GM21619 (cell line): Measurements from ENCODE around the gene FKBP3.
A peak's percentile ranks its signal among the peaks of the same experiment; 100 is the strongest.
"Not testable (repeated sequence)": the region's sequence is repeated elsewhere in the genome, so short reads cannot be mapped to it uniquely, and the experiment has no call there.

Source experiments
- ATAC-seq: cut with Tn5 transposase; IDR thresholded peaks from one replicate; pipeline ENCODE4 v1.9.1; 2021; ENCODE audit not compliant: unreplicated experiment

Gene FKBP3

DNA sequence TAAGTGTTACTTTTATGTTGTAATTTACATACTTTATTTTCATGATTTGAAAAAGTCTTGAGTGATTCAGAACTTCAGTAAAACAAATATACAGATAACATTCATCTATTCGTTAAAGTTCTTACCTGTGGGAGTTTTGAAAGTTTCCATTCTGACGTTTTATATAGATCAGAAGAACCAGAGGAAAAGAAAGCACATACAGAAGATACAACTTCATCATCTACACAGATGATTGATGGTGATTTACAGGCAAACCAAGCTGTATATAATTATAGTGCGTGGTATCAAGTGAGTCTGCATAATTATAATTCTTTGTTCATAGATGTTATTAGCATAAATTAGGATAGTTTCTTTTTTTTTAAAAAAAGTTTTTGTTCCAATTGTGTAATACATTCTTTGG, 20.0 kb downstream of the FKBP3 start:
- ATAC-seq: no peak

DNA sequence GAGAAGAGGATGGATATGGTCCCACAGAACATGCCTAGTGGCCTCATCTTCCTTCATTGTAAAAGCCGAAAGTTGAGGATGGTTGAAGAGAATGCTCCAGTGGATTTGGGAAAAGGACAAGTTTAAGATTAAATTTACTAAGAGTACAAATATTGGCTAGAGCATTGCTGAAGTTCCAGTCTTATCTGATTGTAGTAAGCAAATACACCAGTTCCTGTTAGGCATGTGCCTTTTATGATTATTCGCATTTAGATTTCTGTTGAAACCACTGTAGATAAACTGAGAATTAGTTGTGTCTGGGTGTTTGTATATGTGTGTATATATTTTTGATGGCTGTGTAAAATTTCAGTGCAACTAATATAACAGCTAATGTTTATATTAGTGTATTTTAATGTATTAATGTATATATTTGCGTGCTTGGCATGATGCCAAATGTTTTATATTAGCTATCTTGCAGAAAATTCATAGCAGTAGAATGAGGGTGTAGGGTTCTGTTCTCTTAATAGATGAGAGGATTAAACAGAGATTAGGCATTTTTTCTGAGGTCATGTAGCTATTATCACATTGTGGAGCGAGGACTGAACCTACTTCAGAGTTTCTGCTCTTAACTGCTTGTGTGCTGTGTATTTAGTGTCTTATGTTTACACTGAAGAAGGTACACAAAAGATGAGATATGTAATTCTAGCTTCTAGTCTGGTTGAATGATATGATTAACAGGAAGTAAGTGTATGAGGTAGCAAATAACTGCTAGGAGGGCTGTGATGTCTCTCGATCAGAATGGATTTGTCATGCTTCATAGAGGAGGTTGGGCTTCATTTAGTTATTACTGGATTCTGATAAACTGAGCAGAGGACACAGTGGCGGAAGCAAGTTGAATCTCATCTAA, 21.1 kb downstream of the FKBP3 start:
- no peak for ATAC-seq

DNA sequence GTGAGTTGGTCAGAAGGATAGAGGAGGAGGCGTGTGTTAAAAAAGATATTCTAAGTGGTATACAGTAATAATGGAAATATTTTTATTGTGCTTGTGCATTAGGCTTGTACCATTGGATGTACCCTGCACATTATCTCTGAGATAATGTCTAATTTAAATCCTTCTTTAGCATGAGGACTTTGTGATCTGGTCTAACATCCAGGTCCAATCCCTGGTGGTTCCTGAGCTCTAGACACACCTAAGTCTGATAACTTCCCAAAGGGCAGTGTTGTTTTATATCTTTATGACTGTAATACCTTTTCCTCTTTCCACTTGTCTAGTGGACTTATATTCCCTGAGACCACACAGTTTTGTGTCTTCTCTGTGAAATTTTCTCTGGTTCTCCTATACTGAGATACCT, 29.7 kb downstream of the FKBP3 start:
- ATAC-seq: no peak

DNA sequence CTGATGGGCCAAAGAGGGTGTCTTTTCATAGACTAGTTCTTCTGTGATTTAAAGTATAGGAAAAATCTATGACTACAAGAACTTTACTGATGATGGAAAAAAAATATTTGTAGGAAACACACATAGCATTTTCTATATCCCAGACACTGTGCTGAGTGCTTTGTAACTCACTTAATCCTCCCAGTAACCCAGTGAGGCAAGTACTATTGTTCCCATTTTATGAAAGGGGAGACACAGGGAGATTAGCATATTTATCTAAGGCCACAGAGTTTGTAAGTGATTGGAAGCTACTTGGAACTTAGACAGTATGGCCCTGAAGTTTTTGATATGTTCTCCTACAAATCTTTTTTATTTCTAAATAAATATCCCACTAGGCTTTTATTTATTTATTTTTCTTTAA, 30.5 kb downstream of the FKBP3 start:
- ATAC-seq: no peak

DNA sequence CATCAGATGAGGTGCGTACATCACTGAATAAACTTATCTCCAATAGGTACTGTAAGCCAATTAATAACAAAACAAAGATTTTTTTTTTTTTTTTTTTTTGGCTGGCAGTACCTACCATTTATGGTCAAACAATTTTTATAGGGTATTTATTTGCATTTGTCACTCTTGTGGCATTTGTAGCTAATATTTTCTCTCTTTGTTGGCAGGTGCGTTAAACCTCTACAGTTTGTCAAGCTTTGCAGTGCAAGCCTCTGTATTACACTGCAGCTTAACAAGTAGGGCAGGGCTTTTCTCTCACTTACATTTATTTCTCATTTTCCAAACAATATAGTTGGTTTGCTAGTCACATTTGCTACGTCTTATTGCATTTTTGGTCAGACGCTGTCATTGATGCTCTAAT, 38.1 kb downstream of the FKBP3 start:
- no peak for ATAC-seq

DNA sequence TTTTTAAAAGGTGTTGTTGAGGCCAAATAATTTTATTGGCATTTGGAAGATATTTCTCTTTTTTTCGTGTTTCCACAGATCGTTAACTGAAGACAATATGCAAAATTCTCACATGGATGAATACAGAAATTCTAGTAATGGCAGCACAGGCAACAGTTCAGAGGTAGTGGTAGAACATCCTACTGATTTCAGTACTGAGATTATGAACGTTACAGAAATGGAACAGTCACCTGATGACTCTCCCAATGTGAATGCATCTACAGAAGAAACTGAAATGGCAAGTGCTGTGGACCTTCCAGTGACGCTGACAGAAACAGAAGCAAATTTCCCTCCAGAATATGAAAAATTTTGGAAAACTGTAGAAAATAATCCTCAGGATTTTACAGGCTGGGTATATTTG, 39.1 kb downstream of the FKBP3 start:
- ATAC-seq: no peak

DNA sequence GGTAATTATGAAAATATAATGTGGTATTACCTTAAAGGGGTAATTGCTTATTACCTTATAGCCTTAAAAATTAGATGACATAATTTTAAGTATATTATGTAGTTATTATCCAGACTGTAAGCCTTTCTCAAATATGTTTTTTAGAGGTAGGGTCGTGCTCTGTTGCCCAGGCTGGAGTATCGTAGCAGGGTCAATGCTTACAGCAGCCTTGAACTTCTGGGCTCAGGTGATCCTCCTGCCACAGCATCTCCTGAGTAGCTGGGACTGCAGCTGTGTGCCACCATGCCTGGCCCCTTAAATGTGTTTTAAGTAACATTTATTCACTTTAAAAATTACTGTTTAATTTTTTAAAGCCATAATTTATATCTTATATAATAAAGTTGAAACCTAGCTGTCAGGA, 40.0 kb downstream of the FKBP3 start:
- ATAC-seq: no peak

DNA sequence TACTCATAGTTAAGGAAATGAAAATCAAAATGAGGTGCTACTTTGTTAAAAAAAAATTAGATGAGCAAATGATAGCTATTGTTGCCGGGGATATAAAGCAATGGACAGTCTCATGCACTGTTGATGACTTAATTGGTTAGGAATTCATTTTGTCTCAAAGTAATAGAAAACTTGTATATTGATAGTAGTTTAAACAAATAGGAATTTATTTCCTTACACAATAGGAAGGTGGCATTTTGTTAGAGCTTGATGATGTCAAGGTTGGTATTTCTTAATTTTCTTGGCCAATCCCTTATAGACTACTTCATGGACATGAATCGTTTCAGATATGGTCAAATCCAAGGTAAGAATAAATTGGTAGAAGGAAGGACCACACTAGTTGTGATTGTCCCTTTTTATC, 42.6 kb downstream of the FKBP3 start:
- ATAC-seq: no peak

DNA sequence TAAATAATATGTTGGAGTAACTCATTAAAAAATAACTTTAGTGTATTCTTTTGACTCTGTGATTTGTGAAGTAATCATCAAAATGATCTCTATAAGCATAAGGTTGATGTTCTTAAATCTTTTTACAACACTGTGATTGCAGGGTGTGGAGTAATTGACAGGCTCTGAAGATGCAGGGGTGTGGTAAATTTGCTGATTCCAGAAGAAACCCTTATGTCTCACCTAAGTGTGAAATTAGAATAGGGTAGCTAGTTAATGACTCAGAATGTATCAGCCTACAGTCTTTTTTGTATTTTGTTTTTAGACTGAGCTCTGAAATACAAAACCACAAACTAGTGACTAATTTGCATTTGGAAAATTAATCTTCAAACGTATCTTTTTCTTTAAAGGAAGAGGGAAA, 44.5 kb downstream of the FKBP3 start:
- ATAC-seq: peak; percentile 80

DNA sequence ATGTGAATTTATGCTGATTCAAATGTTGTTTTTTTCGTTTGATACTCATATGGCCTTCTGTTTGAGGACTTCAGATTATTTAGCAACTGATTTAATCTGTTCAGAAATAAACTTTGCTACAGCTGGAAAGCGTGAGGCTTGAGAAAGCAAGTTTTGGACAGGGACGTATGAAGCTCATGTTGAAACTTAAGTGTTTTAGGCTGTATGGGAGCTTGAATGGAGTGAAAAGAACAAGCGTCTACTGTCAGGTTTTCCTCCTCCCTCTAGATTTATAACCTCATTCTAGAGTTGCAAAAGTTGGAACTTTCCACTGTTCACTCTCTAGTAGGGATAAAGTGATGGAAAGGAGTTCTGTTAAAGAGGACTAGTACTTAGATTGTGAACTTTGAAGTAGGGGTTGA, 49.3 kb downstream of the FKBP3 start:
- ATAC-seq: no peak

DNA sequence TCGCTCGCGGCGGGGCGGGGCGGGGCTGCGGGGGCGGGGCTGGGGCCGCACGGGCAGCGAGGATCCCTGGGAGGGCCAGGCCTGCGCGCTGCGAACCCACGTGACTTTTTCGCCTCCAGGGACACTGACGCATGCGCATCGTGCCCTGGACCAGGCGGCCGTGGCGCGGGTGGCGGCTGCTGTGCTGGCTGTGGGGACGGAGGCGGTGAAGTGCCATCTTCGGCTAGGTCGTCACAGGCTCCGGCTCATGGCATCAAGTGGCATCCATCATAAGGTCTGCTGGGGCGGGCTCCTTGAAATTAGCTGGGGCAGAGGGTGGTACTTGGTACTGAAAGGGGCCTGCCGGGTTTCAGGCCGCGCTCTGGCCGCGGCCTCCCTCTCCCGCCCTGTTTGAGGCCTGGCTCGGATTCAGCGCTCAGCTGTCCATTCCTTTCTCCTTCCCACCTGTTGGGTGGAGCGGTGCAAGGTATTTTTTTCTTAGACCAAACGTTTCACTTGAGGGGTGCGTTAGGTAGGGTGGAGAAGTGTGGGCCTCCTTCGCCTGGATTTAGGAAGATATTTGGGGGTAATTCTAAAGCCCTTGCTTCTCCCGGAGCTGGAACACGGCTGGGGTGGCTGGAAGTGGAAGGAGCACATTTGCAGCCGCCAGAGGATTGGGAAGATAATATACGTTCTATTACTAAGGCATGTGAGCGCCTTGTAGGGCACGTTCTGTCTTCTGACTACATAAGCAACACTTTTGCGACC, 50.1 kb downstream of the FKBP3 start, which contains the start of gene PRPF39:
TSS of gene PRPF39 (plus strand) at position 141 of the 747 bp plus-strand sequence. CDS start 11,124 bp downstream, outside the sequence.
- ATAC-seq: peak; percentile 92

DNA sequence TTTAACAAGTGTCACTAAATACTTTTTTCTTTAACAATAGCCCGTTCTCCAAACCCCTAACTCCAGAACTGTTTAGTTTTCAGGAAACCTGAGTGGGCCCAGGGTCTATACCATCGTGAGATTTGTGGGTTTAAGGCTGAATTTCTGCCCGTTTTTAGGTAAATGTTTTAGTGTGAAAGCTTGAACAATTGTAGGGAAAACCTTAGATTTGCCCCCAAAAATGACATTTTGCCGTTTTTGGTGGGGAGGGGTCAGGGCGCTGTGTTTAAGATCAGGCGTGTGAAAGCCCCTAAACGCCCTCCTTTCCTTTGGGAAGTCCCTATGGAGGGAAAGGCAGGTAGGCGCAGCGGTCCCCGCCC, 50.7 kb downstream of the FKBP3 start:
- ATAC-seq: no peak

DNA sequence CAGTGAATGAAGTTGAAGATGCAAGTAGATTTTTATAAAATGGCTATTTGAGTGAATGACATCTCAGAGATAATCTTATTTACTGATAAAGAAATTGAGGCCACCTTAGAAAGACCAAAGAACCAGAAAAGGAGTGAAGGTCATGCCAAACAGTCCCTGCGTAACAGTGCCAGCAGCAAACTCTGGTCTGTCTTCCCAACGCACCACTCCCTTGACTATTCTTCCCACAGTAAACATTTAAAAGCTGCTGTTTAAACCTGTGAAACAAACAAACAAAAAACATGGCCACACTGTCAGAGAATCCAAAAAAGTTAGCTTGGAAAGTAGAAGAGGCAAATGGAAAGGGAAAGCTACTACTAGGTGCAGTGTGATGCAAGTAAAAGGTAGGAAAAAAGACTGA, 51.9 kb downstream of the FKBP3 start:
- no peak for ATAC-seq

DNA sequence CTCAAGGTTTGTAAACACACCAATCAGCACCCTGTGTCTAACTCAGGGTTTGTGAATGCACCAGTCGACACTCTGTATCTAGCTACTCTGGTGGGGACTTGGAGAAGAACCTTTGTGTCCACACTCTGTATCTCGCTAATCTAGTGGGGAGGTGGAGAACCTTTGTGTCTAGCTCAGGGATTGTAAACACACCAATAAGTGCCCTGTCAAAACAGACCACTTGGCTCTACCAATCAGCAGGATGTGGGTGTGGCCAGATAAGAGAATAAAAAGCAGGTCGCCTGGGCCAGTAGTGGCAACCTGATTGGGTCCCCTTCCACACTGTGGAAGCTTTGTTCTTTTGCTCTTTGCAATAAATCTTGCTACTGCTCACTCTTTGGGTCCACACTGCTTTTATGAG, 53.2 kb downstream of the FKBP3 start:
- not testable (repeated sequence) for ATAC-seq

DNA sequence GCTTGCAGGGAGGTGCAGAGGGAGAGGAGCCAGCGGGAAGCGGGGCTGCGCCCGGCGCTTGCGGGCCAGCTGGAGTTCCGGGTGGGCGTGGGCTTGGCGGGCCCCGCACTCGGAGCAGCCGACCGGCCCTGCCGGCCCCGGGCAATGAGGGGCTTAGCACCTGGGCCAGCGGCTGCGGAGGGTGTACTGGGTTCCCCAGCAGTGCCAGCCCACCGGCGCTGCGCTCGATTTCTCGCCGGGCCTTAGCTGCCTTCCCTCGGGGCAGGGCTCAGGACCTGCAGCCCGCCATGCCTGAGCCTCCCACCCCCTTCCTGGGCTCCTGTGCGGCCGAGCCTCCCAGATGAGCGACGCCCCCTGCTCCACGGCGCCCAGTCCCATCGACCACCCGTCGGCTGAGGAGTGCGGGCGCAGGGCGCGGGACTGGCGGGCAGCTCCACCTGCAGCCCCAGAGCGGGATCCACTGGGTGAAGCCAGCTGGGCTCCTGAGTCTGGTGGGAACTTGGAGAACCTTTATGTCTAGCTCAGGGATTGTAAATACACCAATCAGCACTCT, 53.8 kb downstream of the FKBP3 start:
- not testable (repeated sequence) for ATAC-seq

DNA sequence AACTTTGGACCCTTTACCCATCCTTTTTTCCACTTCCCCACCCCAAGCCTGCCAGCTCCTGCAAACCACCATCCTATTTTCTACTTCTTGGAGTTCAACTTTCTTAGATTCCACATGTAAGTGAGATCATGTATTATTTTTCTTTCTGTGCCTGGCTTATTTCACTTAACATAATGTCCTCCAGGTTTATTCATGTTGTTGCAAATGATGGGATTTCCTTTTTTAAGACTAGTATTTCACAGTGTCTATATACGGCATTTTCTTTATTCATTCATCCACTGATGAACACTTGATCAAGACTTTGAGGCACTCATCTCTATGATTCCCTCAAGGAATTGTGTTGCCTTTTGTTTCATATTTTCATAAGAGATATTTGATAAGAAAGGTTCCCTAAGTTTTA, 56.0 kb downstream of the FKBP3 start:
- no peak for ATAC-seq

DNA sequence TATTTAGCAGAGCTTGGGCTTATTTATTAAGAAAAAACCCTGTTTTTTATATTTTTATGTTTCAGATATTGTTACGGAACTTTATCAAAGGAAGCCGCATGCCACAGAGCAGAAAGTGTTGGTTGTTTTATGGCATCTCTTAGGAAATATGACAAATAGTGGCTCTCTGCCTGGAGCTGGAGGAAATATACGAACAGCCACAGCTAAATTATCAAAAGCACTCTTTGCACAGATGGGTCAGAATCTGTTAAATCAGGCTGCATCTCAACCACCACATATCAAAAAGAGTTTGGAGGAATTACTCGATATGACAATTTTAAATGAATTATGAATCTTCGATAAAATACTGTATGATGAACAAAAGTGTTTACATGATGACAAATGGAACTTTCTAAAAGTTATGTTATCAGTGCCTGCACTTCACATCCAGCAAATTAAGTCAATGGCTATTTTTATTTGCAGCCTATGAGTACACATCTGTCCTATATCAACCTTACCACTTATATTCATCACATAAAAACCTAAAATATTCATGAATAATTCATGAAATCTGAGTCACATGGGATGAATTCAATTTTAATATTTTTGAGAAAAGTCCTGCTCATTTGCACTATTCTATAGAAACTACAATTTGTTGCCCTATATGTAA, 60.9 kb downstream of the FKBP3 start:
- no peak for ATAC-seq

DNA sequence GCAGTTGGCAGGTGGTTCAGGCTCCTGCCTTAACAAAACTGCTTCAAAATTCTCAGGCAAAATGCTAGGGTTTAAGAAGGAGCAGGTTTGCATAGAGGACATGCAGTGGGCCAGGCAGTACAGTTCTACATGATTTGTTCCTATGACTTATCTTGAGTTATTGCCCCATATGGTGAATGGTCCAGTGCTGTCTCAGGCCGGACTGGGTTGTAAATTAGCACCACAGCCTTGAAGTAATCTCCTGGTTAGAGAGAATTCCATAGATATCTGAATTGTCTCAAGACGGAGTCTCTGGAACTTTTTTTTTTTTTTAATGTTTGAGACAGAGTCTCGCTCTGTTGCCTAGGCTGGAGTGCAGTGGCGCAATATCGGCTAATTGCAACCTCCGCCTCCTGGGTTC, 62.2 kb downstream of the FKBP3 start:
- no peak for ATAC-seq

DNA sequence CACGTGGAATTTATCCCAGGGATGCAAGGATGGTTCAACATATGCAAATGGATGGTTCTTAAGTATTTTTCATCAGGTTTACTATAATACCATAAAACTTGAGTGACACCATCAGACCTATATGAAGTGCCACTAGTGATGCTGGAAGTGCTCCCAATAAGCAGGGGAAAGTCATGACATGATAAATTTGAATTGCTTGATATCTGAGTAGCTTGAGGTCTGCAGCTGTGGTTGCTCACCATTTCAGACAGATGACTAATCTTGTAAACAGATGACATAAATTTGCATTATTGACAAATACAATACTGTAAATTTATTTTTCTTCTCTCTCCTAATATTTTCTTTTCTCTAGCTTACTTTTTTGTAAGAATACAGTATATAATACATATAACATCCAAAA, 64.1 kb downstream of the FKBP3 start:
- ATAC-seq: no peak

DNA sequence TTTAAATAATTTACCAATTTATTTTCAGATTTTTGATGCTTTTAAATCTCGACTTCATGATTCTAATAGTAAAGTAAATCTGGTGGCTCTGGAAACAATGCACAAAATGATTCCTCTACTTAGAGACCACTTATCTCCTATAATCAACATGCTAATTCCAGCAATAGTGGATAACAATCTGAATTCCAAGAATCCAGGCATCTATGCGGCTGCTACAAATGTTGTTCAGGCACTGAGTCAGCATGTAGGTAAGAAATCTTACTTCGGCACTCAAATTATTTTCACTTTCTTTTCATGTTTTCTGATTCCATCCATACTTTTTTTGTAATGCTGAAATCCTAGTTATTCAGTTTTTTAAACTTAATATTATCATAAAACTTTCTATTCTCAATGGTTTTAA, 65.9 kb downstream of the FKBP3 start:
- no peak for ATAC-seq

DNA sequence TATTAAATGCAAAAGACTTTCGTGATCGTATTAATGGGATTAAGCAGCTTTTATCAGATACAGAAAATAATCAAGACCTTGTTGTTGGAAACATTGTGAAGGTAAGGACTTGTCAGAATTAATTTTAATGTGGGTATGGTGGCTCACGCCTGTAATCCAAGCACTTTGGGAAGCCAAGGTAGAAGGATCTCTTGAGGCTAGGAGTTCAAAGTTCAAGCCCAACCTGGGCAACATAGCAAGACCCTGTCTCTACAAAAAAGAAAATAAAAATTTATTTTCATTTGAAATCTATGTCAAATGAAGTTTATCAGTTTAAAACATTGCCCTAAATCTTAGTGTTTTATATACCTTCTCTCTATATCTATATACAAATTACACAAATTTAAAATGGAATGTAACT, 67.6 kb downstream of the FKBP3 start:
- no peak for ATAC-seq

DNA sequence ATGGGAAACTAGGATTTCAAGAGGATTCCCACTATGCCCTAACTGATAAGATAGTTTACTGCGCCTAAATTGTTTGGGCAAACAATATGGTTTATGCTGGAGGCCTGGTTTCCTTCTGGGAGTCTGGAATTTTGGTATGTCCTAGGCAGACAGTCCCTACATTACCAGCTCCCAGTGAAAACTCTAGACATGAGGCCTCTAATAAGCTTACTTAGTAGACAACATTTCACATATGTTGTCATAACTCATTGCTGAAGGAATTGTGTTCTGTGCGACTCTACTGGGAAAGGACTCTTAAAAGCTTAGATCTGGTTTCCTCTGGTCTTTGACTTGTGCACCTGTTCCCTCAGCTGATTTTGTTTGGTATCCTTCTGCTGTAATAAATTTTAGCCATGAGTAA, 68.3 kb downstream of the FKBP3 start:
- ATAC-seq: no peak
